Breast epithelium (tissue), 3 donors: ENCODE results near the gene CEP43.

Source experiments
- CTCF ChIP-seq, 3 donors: fragments of 450-650 bp; IDR thresholded peaks; one replicate each; pipeline ENCODE4 v1.5.1; 2016 to 2017; ENCODE audit warnings: antibody characterized with exemption in 3 of 3, mild to moderate bottlenecking in 3 of 3, moderate library complexity in 3 of 3
- POLR2A ChIP-seq: fragments of 450-650 bp; IDR thresholded peaks from one replicate; pipeline ENCODE4 v1.6.1; 2016; ENCODE audit warnings: antibody characterized with exemption, mild to moderate bottlenecking, moderate library complexity

- TF ChIP-seq CTCF (IDR thresholded peaks at IDR 0.05) (peak in 2 of 3 donors; percentile 20 to 42), POLR2A (no peak)
Measured at GRCh38 chr6:166997768-166998255, 1.4 kb upstream of the CEP43 start.
